Fibroblast of peridontal ligament (primary cell): ENCODE measurements around the gene SSBP4.
"Not testable (repeated sequence)": the region's sequence is repeated elsewhere in the genome, so short reads cannot be mapped to it uniquely, and the experiment has no call there.

Experiments
- DNase-seq: peaks from one replicate; pipeline ENCODE4 v3.0.0-alpha.2; 2010; ENCODE audit errors: extremely low read depth

Gene SSBP4

GRCh38 chr19:18393836-18394235, 25.4 kb upstream of the SSBP4 start:
- DNase-seq: no peak

GRCh38 chr19:18396471-18397241, 22.5 kb upstream of the SSBP4 start:
- DNase-seq: no peak

- no peak for DNase-seq
Measured at GRCh38 chr19:18397242-18398202, 21.7 kb upstream of the SSBP4 start, which contains the start of gene LRRC25. LRRC25 (minus strand) TSS chr19:18397622; CDS start chr19:18396963, 659 bp downstream.

- DNase-seq: peak; percentile 74
Measured at GRCh38 chr19:18399008-18399407, 20.2 kb upstream of the SSBP4 start.

- DNase-seq: peak; percentile 80
Measured at GRCh38 chr19:18401580-18402112, 17.6 kb upstream of the SSBP4 start.

GRCh38 chr19:18402455-18403248, 16.5 kb upstream of the SSBP4 start:
- DNase-seq: not testable (repeated sequence)

GRCh38 chr19:18405754-18406153, 13.4 kb upstream of the SSBP4 start:
- DNase-seq: not testable (repeated sequence)

GRCh38 chr19:18406749-18407148, 12.4 kb upstream of the SSBP4 start:
- DNase-seq: no peak

- no peak for DNase-seq
Measured at GRCh38 chr19:18408053-18408476, 11.1 kb upstream of the SSBP4 start.

GRCh38 chr19:18412610-18413239, 6.5 kb upstream of the SSBP4 start:
- no peak for DNase-seq

GRCh38 chr19:18414504-18415177, 4.6 kb upstream of the SSBP4 start:
- no peak for DNase-seq

- DNase-seq: peak; percentile 78
Measured at GRCh38 chr19:18415178-18415867, 3.9 kb upstream of the SSBP4 start.

GRCh38 chr19:18416778-18417249, 2.4 kb upstream of the SSBP4 start:
- DNase-seq: peak; percentile 83

GRCh38 chr19:18417250-18418028, 1.8 kb upstream of the SSBP4 start:
- DNase-seq: peak; percentile 52

GRCh38 chr19:18418029-18418482, 1.1 kb upstream of the SSBP4 start:
- DNase-seq: no peak

GRCh38 chr19:18418483-18419194, 559 bp upstream of the SSBP4 start:
- DNase-seq: no peak

GRCh38 chr19:18419699-18420460, 682 bp downstream of the SSBP4 start:
- DNase-seq: no peak
